ENCODE results near the gene BABAM2.
A peak's percentile ranks its signal among the peaks of the same experiment; 100 is the strongest.

Gene BABAM2

DNA sequence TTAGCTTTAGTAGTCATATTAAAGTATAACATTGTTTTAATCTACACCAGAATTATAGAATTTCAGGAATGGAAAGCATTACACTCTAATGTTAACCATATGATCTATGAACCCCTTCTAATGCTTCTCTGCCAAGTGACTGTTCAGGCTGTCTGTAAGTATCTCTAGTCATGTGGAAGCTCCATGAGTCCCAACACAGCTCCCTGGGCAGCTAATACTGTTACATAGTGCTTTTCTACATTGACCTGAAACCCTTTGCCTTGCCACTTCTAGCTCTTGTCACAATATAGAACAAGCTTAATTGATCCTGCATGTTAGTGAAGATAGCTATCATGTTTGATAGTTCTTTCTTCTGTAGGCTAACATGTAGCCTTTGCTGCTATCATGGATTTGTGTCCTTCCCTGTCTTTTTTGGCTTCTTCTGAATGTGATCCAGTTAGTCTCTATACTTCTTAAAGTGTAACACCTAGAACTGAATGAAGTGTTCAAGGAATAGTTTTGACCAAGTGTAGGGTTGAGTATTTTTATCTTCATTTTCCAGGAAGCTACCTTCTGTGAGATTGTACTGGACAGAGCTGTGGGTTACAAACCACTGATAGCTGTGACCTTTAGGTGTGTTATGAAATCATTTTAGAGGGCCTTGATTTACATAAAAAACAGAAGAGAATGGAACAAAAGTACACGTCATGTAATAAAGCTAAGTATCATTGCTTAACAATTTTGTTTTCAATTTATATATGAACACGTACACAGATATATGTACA is 23.7 kb downstream of the BABAM2 start:
- DNase-seq: no peak

DNA sequence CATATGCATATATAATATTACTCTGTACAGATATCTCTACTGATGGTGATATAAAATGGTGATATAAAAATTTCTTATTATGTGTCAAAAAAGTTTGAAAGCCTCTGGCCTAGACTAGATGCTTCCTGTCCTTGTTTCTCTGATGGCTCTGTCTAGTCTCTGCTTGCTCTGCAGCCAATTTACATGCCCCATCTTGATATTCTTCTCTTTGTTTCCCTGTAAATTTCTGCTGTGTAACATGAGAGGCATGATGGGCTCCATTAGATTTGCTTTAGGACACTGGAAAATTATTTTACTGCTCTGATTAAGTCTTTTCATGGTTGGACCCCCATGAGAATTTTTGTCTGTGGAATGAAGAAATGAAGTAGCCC is 24.3 kb downstream of the BABAM2 start:
- no peak for DNase-seq

DNA sequence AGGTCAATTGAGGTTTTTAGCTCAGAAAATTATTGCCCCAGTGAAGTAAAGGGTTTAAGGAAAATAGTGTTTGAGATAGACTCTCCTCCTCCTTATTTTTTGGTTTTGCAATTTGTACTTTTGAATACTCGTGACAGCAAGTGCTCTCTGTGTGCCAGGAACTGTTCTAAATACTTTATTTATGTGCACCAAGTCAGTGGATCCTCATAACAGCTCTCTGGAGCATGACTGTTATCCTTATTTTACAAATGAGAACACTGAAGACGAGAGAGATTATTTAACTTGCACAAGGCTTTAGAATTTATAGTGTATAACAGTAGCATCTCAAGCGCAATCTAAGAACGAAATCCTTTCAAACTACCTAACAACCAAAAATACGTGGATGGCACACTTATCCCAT is 24.7 kb downstream of the BABAM2 start:
- DNase-seq: no peak

DNA sequence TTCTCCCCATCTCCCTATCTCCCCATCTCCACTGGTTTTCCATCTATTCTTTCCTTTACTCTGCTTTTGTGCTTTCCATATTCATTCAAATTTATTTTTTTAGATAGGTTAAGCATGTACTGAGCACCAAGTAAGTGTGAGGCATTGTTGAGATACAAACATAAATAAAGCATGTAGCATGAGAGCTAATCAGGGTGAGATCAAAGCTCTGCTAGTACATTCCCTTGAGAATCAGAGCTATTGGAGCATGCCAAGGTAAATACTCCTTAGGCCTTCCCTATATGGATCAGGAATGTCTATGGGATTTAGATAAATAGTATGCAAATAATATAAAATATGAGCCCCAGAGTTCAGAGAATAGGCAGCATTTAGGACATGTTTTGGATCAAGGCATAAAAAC is 25.3 kb downstream of the BABAM2 start:
- DNase-seq: peak; percentile 5

DNA sequence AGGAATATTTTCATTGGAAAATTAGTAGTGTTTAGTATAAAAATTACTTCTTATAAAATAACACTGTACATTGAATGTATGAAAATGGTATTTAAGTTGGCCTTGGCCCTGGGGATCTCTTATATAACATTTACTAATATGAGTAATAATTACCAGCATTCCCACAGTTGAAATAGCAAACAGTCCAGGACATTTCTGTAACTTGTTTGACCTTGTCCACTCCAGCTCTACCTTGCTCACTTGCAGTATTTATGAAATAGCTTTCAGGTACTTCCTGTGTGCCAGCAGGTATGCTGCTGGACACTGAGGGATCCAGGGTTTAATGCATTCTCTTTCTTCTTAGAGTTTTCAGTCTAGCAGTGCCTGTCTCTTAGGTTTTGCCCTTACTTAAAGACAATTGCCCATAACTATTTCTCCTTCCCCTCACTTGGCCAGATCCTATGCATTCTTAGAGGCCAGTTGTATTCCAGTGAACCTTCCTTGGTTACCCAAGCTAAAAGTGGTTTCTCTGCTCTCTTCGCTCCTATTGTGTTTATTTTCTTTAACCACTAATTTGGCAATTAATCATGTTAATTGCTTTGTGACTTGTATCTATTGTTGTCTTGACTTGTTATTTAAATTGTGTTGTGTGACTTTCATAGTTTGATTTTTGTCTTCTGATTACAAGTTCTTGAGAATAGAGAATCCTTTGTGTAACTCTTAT is 25.9 kb downstream of the BABAM2 start:
- no peak for DNase-seq

DNA sequence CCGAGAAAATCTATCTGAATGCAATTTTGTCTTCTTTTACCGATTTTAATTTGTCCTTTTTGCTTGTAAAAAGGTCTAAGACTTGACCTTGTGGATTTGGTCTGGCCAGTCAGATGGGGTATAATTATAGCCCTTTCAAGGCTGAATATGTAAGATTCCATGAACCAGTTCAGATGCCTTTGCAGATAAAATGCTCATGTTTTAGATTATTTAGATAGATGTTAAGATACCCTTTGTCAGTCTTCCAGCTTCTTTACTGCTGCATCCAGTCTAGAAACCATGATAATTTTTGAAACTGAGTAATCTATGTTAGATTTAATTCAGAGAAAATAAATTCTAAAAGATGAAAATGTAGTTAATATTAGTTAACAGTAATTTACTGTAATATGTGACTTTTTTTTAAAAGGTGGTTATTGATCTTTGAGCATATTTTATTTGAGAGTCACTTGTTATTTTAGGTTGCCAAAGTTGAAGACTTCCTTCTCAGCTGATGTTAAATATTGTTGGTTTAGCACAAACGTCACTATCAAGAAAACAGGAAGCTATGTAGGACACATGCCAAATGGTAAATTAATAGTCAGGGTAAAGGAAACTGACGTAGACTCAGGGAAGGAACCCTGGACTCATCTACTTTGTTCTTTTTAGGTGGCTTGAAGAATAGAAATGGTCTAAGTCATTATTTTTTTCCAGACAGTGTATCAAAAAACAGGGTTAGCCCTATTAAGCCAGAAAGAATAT is 29.8 kb downstream of the BABAM2 start:
- DNase-seq: peak; percentile 19

DNA sequence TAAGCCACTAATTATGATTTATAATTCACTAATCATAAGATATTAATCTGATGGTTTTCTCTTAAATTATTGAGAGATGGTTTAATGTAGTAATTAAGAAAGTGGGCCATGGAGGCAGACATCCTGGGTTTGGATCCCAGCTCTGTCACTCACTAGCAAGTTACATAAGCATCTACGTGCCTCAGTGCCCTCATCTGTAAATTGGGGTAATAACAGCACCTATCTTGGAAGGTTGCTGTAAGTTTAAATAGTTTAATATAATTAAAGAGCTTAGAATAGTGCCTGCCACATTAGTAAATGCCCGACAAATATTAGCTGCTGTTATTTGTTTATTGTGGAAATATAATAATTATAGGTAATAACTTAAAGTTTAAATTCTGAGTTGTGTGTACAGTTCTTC is 30.9 kb downstream of the BABAM2 start:
- no peak for DNase-seq

DNA sequence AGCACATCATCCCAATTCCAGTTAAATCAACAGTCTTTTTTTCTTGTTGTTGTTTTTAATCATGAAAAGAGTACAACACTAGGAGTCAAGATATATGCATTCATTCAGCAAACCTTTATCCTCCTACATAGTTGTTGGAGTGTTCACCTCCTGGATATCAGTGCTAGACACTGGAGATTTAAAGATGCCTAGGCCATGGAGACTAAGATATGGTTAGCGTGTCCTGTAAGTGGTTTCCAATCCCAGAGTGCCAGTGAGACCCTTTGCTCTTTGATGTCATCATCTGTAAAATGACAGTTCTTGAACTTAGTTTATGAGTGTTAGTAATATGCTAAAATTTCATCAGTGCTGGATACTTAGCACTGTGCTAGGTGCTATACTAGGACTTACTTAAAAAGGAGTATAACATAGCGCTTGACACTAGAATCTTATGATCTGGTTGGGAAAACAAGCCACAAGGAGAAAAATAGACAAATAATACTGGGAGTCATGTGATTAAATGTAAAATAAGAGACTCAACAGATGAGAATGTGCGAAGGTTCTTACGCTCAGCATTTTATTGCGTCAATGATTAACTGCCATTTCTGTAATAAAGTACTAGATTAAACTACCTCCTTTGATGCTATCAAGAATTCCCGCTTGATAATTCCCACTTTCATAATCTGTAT is 31.5 kb downstream of the BABAM2 start:
- DNase-seq: no peak

DNA sequence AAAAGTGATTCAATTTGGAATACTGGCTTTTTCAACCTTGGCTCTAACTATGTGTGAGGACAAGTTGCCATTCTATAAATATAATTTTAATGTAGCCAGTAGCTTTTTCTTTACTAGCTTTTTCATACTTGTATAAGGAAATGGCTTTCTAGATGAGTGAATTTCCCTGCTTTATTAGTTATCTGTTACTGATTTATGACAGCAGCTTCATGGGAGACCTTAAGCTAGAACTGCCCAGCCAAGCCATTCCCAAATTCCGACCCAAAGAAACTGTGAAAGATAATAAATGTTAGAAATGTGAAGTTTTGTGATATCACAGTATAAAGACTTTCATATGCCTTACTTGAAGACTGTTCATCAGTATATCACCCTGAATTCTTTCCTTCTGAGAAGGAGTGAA is 32.3 kb downstream of the BABAM2 start:
- DNase-seq: no peak

DNA sequence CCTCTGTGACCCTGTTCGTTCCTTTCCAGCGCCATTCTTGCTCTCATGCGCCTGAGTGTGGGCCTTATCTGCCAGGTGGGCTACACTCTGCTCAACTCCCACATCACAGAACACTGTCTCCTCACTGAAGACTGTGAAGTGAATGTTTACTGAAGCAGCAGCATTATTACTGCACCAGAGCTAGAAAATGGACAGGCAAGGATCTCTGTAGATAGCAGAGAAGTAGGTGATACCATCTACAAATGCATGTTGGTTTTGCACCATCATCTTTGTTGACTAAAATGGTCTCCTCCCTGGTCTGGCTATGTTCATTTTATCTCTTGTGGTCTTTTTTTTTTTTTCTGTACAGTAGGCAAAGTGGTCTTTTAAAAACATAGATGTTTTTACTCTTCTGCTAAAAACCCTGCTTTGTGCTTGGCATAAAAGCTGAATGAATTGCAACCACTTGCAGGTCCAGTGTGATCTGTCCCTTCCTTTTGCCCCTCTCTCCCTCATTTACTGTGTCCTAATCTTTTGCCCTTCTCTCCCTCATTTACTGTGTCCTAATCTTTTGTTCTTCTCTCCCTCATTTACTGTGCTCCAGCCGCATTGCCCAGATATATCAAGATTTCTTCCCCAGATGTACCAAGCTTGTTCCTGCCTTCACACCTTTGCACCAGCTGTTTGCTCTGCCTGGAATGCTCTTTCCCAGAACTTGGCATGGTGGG is 35.4 kb downstream of the BABAM2 start:
- DNase-seq: no peak

DNA sequence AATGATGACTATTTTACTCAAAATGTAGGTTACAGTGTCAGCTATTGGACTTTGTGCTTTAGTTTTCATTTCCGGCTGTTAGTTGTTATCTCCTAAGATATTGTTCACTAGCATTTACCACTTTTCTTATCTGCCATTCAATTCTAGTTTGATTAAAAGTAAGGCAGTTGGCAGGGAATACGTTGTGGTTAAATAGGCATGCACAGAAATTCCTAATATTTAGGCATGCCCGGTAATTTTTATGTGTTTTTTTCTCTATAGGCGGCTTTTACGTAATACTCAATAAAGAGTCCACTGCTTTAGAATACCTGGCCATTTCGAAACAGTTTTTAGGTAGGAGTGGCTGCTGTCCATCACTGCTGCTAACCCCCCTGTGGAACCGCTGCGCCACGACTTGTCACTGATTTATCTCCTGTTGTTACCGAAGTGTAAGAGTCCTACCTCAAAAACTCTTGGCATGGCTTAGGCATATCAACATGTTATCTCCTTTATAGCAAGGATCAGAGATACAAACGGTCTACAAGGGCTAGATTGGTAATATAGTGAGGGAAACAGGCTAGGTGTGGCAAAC is 39.5 kb downstream of the BABAM2 start:
- no peak for DNase-seq

DNA sequence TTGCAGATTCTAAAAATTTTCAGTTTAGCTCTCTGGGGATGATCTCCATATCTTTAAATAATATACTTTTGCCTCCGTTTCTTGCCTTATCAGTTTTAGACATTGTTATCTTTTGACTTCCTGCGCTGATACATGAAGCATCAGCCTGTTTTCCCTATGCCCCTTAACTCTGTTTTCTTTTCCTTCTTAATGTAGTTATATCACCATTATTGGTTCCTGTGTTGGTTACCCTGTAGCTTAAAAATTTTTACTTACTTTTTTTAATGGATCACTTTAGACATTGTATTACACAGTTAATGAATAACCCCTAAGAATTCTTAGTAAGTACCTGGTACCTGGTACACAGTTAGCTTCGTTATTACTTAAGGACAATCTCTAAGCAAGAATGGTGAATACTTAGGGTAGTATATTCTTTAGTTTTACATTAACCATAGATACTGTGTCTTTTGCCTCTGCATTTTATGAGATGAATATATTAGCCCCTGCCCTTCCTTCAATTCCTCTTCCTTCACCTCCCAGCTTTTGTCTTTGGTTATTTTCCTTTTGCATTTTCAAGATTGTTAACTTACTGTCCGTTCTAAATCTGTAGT is 40.9 kb downstream of the BABAM2 start:
- DNase-seq: no peak

DNA sequence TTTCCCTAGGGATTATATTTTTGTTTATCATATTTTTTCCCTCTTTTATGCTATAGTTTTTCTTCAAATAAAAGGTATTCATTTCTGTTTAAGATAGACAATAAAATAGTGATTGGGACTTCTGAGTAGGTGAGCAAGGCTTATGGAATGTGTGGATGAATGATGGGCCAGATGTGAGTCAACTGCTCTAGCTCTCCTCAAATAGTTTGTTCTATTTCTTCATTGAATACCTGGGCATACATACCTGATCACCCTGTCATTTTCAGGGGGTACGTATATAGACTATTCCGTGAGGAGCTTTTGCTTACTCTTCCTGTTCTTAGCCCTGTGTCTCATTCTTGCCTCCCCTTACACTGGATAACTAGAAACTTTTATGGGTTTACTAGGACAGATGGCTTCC is 41.9 kb downstream of the BABAM2 start:
- DNase-seq: no peak

DNA sequence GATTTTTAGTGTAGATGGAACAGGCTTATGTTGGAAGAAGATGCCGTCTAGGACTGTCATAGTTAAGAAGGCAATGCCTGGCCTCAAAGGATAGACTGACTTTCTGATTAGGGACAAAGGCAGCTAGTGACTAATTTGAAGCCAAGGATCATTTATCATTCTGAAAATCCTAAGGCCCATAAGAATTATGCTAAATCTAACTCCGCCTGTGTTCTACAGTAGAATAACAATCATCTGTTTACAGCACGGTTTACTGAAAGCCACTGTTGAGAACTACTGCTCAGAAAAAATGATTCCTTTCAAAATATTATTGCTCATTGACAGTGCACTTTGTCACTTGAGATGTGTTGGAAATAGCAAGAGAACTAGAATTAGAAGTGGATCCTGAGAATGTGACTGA is 44.5 kb downstream of the BABAM2 start:
- DNase-seq: no peak

DNA sequence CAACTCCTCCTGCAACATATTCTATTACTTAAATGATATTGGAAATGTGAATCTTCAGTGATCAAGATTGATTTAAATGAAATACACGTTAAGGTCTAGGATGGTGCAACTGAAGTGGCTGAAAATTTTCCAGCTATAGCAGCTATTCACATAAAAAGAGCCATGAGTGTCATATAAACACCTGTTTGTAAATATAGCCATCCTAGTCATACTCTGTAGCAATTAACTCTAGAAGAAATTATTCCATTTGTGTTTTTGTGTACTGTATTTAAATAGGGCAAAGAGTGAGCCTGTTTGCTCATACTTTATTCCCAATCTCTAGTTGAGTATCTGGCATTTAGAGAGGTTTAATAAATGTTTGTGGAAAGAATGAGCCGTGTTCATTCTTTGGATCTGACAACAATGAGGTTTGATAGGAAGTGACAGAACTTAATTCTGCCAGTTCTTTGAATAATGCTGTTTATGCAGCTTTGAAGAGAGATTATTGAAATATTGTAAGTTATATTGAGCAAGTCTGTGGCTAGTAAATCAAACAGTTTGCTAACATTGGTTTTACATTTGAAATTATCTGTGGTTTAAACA is 49.7 kb downstream of the BABAM2 start:
- no peak for DNase-seq

DNA sequence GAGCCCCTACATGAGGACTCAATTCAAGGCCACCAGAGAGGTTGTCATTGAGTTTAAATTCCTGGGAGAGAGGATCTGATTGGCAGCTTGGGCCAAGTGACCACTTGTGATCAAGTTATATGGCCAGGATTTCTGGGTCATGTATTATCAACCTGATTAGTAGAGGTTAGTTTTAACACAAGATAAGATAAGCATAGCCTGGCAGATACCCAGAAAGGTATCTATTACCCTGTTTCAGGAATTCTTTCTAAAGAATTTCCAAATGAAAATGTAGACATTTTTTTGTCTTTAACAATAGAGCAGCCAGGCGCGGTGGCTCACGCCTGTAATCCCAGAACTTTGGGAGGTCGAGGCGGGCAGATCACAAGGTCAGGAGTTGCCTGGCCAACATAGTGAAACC is 50.5 kb downstream of the BABAM2 start:
- no peak for DNase-seq

DNA sequence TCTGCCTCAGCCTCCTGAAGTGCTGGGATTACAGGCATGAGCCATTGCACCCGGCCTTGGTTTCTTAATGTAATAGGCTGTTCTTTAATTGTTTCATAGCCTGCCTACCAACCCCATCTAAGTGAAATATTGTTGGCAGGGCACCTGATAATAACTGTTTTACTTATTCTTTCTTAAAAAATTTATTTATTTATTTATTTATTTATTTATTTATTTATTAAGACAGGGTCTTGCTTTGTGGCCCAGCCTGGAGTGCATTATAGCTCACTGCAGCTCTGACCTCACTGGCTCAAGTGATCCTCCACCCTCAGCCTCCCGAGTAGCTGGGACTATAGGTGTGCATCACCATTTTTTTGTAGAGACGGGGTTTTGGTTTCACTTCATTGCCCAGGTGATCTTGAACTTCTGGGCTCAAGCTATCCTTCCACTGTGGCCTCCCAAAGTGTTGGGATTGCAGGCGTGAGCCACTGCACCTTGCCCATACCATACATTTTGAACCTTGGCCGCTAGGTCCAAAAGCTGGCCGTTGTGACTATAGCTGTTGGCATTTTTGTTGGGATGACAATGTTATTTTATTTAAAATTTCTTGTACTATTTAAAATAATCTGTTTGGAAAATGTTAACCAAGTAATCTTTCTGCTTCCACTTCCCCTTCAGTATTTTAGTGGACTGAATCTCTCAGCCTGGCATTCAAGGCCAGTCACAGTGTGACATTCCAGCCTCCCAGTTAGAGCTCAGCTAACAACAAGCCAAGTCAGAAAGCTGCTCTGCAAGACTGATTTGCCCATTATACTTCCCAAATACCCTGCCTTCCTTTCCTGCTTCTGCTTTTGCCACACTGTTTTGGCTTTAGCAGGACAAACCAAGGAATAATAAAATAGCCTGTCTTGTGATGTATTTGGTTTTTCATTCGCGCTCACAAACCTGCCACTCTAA is 52.4 kb downstream of the BABAM2 start:
- DNase-seq: no peak

DNA sequence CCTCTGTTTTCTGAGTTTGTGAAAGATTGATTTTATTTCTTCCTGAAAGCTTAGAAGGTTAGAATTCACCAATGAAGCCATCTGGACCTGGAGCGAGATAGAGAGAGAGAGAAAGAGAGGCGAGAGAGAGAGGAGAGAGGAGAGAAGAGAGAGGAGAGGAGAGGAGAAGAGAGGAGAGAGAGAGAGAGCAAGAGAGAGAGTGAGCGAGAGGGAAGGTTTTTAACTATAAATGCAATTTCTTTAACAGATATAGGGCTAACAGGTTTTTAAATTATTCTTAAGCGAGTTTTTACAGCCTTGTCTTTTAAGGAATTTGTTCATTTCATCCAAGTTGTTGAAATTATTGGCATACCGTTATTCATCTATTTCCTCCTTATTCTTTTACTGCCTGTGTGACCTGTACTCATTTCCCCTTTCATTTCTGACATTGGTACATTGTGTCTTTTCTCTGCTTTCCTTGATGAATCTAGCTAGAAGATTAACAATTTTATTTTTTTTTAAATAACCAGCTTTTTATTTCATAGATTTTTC is 56.1 kb downstream of the BABAM2 start:
- DNase-seq: no peak

DNA sequence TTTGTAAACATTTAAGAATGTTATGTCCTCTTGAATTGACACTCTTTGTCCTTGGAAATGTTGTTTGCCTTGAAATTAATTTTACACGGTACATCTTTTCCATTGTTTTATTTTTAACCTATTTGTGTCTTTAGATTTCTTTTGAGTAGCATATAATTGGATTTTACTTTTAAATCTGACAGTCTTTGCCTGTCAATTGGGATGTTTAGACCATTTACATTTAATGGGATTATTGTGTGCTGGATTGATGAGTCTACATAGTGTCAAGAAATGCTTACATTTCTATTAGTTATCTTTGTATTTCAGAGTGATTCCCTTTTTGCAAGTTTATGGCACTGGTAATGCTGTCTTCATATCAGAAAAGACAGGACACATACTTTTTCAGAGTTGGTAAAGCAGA is 61.5 kb downstream of the BABAM2 start:
- no peak for DNase-seq

DNA sequence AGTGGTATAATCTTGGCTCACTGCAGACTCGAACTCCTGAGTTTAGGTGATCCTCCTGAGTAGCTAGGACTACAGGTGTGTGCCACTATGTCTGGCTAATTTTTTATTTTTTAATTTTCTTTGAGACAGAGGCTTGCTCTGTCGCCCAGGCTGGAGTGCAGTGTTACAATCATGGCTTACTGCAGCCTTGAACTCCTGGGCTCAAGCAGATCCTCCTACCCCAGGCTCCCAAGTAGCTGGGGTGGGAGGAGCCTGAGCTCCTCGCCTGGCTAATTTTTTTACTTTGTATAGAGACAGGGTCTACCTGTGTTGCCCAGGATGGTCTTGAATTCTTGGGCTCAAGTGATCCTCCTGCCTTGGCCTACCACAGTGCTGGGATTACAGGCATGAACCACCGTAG is 62.5 kb downstream of the BABAM2 start:
- no peak for DNase-seq

All from NCI-H2029 treated with DMSO at 0.1 percent for 48 hours (cell line).